Islet of Langerhans (tissue), 1 donor: ENCODE data around the gene NPHP4.
"Not testable (repeated sequence)": the region's sequence is repeated elsewhere in the genome, so short reads cannot be mapped to it uniquely, and the experiment has no call there.

Source experiments
- FAIRE-seq: peaks from one replicate; lab custom pipeline; 2011; peaks lifted over from hg19 to GRCh38; lab: Jason Lieb, UNC

Gene NPHP4

DNA sequence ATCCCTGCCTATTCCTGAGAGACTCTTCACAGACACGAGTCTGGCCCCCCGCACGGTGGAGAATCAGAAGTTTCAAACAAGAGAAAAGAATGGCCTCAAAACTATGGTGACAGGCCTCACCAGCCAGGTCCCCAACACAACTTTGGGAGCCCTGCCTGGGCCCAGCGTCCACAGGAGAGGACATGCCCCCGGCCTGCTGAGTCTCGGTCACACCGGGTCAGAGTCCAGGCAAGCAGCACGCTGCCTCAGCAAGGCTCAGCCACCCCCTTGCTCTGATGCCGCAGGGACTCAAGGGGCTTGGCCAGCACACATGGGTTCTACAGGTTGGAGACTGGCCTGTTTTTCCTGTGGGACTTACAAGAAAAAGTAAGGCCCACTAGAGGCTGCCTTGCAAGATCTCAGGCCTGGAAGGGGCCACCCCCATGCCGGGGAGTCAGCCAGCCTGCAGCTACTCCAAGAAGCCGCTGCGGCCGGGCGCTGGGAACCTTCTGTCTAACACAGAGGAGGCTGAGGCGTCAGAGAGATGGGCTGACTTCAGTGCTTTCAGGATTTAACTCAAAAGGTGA, 116.8 kb downstream of the NPHP4 start:
- FAIRE-seq: no peak

DNA sequence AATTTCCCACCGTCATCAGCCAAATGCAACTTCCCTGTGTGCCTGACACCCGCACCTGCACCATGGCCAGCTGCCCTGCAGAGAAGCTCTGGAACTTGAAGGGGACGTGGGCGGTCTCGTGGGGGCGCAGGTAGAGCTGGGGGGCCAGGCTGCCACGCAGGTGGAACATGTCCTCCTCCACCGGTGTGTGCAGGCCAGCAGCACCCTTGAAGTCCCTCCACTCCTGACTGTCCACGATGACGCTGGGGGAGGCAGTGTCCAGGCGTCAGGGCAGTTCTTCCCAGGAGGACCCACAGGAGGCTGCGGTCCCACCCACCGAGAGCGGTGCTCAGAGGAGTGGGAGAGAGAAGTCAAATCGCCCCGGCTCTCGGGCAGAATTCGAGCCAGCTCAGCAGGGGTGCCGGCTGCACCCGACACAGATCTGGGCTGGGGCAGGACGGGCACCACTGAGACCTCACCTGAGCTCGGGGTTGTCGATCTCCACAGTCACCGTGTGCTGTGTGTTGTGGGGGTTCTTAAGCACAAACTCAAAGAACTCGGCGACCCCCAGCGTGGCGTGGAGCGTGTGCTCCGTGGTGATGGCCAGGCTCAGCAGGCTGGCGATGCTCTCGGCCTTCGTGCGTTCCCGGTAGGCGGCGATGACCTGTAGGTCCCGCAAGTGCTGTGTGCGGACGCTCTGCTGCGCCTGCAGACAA, 117.7 kb downstream of the NPHP4 start:
- FAIRE-seq: no peak

DNA sequence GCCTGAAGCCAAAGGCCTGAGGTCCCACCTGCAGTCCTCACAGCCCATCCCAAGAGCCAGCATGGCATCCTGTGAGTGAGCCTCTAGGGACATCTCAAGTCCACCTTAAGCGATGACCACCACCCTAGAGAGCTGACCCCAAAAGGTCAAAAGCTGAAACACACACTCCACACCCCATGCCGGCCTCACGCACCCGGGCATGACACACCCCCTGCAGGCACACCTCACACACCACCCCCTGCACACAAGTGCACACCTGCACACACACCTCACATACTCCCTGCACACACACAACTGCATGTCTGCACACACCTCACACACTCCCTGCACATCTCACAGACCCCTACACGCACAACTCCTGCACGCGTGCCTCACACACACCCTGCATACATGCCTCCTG, 118.7 kb downstream of the NPHP4 start:
- no peak for FAIRE-seq

DNA sequence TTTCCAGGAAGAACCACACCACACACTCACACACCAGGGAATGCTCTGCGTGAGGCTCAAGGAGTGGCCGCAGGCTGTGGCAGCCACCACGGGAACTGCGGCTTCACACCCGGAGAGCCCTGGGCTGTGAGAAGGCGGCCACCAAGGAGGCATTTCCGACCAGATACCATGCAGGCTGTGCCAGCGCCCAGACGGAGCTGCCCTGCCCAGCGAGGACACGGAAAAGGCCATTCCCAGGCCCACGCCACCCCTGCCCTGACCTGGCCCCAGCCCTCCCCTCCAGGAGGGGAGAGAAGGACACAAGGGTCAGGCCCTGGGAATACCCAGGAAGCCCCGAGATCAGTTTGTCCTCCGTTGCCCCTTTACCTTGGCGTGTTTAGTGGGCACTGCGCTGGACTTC, 119.3 kb downstream of the NPHP4 start:
- no peak for FAIRE-seq

DNA sequence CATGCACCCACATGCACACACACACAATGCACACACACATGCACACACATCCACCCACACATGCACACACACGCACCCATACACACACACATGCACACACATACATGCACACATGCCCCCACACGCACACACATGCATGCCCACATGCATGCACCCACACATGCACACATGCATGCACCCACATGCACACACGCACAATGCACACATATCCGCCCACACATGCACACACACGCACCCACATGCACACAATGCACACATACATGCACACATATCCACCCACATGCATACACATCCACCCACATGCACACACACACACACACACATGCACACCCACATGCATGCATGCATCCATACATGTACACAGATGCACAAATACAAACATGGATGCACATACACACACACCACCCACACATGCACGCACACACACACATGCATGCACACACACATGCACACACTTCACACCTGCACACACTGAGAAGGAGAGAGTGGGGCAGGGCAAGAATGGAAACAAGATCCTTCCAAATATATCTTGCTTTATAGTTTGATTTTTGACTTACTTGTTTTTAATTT, 123.2 kb downstream of the NPHP4 start:
- no peak for FAIRE-seq

DNA sequence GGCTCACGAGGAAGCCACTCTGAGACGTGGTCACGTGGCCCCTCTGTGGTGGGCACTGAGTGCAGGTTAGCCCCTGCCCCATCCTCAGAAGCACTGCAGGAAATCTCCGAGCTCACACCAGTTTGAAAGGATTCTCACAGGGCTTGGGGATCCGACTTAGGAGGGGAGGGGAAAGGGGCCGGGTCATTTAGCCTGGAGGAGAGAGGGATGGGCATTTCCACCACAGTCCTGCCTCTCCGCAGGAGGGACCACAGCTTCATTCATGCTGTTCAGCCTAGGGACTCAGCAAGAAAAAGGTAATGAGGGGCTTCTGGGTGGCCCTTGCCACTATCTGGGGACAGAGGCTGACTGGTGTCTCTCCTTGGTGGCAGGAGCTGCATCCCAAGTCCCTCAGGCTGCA, 126.5 kb downstream of the NPHP4 start:
- FAIRE-seq: no peak

DNA sequence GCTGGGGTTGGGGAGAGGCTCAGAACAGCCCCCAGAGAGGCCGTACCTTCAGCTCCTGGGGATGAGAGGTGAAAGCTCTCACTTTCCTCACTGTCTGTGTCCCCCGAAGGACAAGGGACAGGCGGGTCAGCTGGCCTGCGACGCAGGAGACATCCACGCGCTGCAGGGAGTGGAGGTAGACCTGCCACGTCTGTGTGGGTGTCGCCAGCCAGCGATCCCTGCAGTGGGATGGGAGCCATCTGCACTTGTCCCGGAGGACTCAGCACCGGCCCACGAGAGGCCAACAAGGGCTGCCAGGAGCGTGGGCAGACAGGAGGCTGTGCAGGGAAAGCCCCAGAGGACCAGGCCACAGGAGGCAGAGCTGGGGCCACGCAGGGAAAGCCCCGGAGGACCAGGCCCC, 127.2 kb downstream of the NPHP4 start:
- no peak for FAIRE-seq

DNA sequence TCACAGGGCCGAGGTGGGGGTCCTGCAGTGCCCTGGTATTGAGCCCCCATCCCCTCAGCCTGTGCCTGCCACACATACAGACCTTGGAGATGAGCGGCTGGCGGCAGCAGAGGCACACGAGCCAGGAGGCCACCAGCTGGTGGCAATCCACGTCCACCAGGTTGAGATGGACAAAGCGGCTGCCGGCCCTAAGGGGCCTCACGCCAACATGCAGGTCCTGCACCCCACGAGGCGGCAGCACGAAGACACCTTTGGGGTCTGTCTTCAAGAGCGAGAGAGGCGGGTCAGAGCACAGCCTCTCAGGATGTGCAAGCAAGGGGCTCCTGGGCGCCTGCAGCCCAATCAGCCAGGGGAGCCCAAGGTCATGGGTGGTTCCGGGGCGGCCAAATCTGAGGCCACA, 128.0 kb downstream of the NPHP4 start:
- FAIRE-seq: no peak

DNA sequence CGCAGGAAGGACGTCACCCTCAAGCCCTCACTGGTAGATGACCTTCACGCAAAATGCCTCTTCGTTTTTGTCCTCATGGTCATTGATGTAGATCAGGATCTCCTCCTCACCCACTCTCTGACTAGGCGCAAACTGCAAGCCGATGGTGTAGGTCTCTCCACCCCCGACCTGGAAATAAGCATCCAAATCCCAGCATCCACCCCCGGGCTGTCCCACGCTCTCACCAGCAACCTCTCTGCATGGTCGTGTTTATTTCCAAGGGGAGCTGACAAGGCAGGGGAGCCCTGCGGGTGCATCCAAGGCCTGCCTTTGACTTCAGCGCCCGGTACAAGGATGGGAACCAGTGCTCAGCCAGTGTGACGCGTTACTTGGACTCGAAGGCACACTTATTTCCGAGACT, 129.0 kb downstream of the NPHP4 start:
- FAIRE-seq: no peak

DNA sequence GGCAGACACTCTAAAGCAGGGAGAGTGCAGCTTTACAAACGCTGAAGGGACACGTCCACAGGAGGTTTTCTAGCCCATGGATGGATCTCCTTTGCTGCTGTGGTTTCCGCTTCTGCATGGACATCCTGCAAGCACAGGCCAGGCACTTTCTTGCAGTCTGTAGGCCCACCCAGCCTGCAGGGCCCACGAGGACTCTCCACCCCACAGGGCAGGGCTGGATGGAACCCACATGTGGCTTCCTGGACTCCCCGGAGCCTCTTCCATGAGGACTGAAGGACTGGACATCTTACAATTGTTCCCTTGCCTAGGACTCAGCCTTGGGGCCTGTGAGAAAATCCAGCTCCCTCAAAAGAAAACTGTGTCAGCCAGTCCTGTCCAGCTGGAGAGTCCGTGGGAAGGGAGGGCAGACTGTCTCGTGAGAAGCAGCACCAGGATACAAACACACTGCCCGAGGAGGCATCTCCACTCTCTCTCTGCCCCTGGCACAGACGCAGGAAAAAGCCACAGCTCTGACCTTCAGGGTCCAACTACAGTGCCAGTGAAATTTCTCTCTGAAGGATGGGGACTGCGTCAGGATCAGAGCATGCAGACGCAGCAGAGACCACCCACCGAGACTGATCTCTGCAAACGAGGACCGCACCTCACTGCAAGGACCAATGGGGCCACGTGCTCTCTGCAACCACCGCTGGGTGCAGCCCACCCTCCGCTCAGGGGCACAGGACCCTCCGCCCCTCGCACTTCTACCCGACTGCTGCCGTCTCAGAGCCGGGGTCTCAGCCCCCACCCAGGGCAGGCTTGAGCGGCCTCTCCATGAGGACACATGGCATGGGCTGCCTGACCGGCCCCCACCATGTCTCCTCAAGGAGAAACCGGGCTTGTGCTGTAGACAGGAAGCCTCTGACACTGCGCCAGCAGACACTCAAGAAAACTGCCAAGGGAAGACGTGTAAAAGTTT, 130.1 kb downstream of the NPHP4 start:
- FAIRE-seq: no peak

DNA sequence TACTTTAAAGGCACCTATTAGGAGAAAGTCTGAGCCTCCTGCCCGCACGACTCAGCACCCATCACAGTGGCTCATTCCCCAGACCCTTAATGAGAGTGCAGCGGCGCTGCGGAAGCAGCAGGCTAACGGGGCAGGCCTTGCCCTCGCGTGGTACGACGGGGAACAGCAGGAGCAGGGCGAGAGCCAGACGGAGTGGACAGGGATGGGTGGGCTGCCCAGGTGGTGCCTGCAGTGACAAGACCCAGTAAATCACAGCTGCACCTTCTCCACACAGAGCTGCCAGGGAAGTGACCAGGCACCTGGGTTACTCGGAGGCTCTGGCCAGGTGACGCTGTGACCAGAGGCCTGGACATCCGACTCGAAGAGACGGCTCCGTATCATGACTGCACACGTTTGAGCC, 131.9 kb downstream of the NPHP4 start:
- no peak for FAIRE-seq

DNA sequence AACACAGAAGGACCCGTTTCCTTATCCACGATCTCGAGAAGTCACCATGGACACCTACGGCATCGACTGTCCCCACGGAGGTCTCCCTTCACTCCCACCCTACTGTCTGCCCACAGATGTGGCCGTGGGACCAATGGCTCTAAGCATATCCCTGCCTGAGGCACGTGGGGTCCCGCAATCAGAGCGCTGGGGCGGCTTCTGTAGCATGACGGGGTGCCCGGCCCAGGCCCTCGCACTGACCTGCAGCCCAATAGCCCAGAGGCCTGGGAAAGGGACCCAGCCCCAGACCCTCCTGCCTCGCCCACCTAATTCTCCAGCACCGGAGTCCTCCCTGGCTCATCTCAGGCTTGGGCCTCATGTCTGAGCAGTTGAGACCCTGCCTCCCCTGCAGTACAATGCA, 132.5 kb downstream of the NPHP4 start:
- FAIRE-seq: no peak

DNA sequence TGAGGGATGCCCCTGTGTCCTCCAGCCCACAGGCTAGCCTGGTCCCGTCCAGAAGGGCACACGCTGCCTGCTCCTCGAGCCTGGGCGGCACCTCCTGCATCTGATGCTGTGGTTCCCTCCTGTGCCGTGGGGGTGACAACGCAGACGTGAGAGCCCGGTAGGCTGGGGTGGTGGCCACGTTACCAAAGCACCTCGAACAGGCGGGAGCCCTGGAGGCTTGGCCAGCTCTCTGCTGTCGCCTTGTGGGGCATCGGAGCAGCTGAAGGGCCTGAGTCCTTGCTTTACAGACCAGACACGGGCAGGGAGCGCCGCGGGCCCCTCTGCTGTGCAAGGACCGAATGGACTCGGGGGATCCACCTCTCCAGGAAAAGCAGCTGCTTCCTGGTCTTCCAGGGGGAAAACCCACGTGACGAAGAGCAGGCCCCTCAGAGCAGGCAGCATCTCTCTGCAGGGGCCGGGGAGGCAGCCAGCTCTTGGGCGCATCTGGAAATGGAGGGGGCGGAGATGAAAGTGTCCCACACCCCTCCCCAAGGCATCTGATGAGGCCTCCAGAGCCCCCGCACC, 133.3 kb downstream of the NPHP4 start:
- no peak for FAIRE-seq

DNA sequence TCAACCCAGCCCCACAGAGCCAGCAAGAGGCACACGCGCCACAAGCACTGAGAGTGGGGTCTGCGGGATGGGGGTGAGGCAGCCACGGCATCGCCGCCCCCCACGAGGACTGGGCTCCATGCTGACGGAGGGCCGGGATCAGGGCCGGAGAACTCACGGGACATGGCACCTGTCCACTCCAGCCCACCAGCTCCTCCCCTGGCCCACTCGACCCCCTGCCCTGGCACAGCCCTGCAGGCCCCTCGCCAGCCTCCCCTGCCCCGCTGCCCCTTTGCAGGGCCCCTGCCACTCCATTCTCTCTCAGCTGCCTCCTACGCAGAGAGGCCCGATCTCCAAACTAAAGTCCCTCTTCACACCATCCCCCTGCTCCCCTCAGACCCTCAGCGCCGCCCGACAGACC, 134.0 kb downstream of the NPHP4 start:
- FAIRE-seq: no peak

DNA sequence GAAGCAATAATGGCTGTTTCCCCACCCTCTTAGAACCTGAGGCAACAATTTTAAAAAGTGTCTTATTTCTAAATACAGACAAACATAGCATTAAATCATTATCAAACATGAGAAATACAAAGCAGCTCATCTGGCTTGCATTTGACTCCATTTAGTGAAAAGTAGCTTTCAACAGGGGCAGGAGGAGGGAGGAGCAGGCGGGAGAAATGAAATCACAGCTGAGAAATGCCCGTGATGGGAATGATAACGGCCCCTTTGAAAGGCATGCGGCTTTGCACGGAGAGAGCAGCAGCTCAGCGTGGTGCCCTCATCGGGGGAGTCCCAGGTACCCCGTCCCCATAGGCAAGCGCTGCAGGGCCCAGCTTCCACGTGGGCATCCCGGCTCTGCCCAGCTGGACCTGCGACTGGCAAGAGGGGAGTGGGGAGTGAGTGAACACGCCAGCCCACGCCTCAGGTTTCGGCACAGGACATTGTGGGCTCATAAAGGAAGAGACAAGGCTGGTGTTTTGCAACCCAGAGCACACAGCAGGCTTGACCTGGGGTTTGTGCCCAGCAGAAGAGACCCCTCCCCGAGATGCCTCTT, 134.6 kb downstream of the NPHP4 start:
- FAIRE-seq: no peak

DNA sequence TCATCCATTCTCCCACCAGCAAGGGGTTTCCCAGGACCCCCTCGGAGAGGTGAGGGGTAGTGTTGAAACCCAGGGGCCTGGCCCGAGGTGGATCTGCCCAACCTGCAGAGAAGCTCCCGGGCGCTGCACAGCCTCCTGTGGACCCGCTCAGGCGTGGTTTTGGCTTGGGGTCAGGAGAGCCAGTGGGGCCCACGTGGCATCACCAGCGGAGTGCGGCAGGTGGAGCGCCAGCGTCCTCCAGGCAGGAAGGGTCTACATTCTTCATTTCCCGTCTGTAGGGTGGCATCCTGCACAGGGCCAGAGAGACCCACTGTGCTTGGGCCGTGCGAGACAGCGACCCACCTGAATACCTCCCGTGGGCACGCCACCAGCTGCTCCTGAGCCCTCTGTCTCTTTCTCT, 135.2 kb downstream of the NPHP4 start:
- FAIRE-seq: no peak

DNA sequence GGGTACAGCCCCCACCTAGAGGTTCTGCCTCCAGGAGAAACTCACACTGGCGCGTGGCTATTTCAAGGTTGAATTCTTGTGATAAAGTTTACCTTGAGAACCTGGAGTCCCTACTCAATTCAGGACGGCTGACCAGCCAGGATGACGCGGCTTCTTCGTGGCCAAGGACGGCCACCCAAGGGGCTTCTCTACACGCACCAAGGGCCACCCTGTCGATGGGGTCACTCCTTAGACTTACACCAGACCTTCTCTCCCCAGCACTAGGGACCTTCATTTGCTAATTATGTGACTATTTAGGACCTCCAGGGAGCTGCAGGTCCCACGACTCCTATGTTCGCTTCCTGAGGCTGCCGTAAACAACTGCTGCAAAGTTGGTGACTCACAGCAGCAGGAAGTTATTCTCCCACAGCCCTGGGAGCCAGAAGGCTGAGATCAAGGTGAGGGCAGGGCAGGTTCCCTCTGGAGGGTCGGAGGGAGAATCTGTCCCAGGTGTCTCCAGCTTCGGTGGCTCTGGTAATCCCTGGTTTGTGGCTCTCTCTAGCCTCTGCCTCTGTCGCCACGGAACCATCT, 135.9 kb downstream of the NPHP4 start:
- FAIRE-seq: no peak

DNA sequence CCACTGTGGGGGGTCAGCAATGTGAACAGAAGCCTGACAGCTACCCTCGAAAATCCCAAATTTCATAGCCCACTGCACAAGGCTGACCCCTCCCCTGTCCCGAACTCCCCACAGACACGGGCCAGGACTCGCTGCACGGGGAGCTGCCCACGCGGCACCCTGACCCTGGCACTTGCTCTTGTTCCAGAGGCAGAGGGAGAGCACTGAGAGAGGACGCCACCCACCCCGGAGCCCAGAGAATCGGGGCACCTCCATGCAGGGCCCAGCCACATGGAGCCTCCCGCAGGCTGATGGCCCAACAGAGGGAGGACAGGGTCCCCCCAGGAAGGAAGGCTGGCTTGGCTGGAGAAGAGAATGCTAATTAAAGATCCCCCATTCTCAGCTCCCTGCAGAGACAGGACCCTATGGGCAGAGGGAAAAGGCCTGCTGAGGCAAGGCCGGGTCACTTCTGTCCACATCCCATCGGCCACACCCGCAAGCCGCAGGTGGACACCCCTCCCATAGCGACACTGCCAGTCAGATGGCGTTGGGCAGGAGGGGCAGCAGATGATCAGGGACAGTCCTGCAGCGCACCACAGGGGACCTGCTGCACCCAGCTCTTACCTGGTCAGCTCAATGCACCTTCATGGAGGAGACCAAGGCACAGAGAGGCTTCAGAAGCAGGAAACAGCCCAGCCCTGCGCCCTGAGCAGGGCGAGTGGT, 136.9 kb downstream of the NPHP4 start:
- FAIRE-seq: no peak

DNA sequence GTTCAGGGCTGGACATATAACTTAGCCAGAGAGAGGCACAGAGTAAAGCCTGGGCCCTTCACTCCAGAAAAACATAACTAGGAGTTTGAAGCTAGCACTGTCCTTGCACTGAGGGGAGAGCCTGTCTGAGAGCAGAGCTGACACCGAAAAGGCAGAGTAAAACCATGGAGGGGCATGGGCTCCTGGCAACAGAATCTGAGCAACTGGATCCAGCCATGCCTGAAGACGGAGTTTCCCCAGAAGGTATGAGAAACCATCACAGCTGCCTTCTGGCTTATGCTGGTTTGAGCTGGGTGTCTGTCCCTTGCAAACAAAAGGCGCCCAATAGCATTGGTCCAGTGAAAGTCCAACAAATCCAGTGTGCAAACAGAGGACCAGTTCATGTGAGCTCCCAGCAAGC, 137.5 kb downstream of the NPHP4 start:
- no peak for FAIRE-seq

DNA sequence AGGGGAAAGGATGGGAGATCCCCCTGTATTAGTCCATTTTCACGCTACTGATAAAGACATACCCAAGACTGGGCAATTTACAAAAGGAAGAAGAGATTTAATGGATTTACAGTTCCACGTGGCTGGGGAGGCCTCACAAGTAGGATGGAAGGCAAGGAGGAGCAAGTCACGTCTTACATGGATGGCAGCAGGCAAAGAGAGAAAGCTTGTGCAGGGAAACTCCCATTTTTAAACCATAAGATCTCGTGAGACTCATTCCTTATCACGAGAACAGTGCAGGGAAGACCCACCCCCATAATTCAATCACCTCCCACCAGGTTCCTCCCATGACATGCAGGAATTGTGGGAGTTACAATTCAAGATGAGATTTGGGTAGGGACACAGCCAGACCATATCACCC, 138.4 kb downstream of the NPHP4 start:
- FAIRE-seq: not testable (repeated sequence)

DNA sequence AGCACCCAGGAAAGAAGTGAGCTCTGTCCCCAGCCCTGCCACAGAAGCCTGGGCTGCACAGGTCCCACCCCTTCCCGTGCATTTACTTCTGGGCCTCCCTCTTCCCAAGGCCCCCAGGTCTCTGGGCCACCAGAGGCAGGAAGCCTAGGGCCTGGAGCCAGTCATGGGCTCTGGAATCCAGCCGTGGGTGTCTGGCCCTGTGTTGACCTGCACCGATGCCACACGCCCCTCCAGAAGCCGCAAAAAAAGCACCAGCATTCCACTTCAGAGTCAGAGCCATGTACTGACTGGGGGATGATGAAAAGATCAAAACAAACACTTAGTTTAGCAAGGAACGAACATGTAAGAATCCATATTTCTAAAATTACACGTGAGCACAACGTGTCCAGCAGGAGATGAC, 141.7 kb downstream of the NPHP4 start:
- FAIRE-seq: no peak
